GM20431 (cell line): Measurements from ENCODE around the gene NTNG1.

Experiments used
- in situ Hi-C: fragments of 300-500 bp; cut with MseI, MboI; formaldehyde crosslinking; loops from one replicate; pipeline ENCODE4 v1.15.0; 2020; ENCODE audit warnings: low sequenced_read_pairs; ENCODE audit not compliant: unreplicated experiment

The NTNG1 gene

DNA sequence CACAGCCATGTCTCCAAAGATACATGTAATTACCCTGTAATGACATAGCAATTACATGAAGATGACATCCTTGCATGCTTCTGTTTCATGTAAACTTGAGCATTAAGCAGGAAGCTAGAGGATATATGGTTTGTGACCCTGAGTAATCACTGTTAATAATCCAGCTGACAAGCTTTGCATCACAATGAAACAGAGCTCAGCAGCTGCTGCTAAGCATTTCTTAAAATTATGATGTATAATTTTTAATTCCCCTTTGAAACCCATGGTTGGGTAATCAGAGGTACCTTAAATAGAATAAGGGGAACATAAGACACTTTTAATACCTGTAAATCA is 293.5 kb downstream of the NTNG1 start:
- in situ Hi-C loops = no loop called here

DNA sequence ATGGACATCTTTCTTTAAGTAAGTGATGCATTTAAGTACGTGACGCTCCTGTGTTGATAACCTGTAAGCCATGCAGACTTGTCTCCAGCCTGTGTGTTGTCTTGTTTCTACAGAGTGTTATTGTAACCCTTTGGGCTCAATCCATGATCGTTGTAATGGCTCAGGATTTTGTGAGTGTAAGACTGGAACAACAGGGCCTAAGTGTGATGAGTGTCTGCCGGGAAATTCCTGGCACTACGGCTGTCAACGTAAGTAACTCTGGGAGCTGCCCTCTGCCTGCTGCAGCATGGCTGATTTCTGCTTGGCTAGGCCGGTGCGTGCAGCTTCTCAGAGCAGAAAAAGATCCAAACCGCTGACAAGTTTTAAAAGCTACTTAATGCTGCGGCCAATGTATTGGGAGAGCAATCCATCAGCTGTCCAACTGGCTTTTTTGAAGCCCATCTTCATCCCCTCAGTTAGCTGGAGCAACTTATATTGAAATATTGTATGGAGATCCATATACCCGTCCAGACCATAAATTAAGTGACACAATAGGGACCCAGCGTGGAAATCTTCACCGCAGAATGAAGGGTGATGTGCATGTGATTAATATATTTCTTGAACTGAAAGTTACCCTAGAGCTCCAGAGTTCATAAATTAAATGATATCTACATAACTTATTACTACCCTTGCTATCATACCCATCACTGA is 295.9 kb downstream of the NTNG1 start:
- in situ Hi-C loops = no loop called here

DNA sequence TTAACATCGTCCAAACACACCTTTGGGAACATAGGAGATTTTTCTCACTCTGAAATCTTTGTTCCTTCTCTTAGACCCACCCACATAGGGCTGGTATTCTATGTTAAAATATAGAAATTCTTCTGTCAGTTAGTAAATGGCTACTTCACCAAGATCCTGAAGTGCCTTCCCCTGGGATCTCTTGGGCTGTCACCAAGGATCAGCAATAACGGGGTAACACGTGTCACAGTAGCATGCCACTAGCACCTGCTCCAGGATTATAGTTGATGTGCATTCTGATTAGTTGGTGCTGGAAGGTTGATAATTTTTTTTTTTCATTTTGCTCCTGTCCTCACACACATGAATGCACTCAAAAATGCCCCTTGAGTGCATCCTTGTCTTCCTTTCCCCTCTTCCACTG is 298.7 kb downstream of the NTNG1 start:
- in situ Hi-C loops = no loop called here

DNA sequence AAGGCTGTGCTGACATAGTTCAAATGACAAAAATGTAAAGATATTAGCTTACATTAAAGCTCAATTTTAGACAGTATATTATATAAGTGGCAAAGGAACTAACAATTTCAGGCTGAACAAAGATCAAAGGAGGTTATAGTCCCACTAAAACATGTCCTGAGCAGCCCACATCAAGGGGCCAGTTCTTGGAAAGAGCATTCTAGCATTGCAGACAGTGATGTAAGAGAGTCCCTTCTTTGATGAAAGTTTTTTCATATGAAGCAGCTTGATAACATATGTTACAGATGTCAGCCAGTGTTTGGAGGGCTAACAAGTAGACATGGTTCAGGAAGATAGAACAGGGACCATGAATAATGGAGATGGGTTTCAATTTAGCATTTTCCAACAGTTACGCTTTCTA is 301.7 kb downstream of the NTNG1 start:
- in situ Hi-C loops = no loop called here

DNA sequence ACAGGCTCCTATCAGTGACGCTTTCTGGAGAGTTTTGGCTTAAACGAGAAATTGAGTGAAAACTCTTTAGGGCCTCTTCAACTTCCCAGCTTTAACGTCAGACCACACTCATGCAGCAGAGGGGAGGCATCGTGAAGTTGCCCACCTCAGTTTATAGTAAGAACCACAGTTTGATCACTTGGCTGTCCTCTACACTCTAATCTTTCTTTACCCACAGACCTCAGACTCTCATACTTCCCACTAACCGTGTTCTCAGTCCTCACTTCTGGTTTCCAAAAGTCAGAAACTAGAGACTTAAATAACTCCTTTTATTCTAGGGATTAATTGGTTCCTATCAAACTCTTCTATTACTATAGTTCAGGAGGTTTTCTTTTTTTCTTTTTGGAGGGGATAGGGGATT is 302.2 kb downstream of the NTNG1 start:
- in situ Hi-C loops = no loop called here

DNA sequence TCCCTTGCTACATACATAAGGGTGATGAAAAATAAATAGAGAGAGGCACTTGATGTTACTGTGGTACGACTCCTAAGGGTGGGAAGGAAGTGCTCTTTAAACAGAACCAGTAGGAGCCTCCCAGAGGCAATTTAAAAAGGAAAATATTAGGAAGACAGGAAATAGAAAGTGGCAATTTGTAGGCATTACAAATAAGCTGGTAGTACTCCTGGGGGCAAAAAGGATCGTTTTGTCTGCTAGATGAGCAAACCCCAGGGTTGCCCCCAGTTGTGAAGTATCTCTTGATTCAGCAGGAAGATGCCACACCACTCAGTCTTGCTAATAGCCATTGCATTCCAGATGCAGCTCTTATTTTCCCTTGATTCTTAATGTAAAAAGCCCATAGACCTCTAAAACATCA is 303.0 kb downstream of the NTNG1 start:
- in situ Hi-C loops = no loop called here

DNA sequence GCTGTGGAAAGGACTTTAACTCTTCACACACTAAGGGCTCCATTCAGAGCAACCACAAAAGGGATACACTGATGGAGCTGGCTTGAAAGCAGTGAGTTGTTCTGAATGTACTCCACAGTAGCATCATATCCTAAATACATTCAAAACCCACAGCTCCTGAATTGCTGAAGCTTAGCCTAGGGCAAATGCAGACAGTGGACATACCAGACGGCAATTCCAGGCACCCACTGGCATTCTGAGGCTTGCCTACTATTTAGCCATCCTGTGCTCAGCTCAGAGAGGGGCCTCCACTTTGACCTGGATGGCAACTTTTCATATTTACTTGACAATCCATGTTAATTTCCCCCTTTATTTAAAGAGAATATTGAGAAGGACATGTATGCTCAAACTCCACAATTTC is 303.5 kb downstream of the NTNG1 start:
- in situ Hi-C loops = no loop called here

DNA sequence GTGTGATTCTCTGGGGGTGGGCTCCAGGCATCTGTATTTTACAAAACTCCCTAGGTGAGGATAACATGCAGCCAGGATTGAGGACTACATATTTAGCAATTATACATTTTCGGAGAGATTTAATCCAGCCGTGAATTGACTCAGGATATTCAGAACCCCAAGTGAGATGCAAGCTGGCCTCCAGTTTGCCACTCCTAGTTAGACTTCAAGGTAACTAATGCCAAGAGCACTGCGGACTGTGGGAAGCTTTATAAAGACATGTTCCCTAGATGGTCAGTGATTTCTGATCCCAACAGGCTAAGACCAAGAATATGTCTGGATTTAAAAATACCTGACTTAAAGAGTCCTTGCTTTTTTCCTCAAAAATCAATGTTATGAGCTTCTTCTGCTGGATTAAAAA is 308.5 kb downstream of the NTNG1 start:
- in situ Hi-C loops = no loop called here

DNA sequence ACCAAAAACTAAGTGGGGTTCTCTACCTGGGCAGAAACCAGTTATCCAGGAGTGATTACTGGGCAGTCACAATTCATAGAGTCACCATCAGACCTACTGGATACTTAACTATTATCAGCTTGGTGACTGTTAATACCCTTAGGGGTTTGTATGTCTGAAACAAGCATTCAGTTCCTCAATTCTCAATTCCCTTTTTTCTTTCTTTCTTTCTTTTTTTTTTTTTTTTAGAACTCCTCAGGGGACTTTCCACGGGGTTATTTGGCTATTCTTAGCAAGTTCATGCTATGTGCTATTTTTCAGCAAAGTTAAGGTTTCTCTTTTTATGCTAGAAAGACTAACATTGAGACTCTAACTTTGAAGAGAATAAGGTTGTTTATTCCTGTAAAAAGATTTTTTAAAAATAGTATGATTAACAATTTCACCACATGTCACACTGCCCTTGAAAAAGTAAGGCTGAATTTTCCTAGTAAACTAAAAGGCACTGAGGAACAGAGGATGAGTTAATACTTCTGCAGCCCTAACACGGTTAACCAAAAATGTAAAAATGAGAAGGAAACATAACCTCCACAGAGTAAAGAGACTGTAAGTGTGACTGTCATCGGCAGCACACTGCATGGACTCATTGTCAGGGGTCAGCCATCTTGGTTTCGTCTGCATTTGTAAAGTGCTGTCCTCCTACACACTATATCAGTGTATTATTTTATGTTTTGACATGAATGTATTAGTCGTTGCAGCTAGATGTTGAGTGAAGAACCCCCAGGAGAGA is 310.2 kb downstream of the NTNG1 start:
- in situ Hi-C loops = no loop called here

DNA sequence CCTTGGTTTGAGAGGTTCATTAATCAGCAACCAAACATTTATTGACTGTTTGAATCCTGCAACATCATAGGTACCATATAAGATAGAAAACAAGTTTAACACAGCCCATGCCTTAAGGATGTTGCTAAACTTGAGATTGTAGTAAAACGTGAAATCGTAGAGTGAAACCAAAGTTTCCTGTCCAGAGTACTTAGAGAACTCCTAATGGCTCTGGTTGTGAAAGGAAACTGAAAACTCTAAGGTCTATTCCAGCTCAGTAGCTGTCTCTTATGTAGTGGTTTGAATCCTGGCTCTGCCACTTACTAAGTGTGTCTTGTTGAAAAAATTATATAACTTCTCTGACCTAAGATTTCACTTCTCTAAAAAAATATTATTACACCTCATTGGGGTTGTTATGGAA is 310.9 kb downstream of the NTNG1 start:
- in situ Hi-C loops = no loop called here

DNA sequence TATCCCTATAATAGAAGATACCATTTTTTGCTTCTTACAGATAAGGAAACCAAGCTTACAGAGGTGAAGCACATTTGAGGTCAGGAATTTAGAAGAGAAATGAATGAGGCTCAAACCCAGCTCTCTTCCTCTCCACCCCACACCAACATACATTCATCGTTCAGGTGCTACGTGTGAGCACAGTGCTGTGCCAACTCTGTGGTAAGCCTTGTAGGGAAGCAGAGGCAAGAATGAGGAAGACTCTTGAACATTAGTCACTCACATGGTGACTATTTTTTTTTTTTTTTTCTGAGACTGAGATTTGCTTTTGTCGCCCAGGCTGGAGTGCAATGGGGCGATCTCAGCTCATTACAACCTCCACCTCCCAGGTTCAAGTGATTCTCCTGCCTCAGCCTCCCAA is 314.0 kb downstream of the NTNG1 start:
- in situ Hi-C loops = no loop called here

DNA sequence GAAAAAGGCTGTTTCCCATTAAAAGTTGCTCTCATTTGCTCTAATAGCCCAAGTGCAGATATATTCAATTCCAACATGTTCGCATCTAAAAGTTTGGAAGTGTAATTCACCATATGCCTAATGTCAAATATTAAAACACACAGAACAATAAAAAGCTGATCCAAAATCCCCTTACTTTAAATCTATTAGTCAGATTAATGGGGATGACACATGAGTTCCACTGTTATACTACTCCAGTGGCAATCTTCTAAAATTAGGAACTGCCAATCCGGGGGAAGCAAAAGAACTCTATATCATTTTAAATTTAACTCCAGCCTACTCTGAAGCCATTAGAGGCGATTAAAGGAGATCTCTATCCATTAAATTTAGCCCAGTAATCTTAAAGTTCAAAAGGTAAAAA is 317.1 kb downstream of the NTNG1 start:
- in situ Hi-C loops = no loop called here

DNA sequence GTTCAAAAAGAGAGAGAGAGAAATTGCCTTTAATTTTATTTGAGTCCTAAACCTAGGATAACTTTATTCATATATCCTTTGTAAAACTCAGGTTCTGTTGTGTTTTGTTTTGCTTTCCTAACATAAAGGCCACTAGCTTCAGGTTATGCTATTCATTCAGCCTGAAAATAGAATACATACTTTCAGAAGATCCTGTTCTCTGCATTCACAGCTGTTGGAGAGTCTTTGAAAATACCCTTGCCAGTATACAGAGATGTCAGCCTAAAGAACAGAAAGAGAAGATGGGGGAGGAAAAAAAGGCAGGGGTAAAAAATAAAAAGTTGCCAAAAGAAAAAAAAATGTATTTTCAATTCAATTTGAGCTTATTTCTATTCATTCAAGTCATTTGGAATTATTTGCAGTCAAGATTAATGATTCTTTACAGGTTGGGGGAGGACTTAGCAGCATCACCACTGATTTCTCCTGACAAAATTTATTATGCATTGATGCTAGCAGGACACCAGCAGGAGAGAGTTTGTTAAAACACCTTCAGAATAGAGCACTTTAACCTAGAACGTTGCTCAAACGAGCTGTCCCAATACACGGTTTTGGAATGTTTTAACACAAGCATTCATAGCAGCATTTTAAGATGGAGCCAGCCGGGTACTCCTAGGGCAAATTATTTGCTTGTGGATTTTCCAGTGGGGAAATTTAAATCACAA is 318.5 kb downstream of the NTNG1 start:
- in situ Hi-C loops = no loop called here

DNA sequence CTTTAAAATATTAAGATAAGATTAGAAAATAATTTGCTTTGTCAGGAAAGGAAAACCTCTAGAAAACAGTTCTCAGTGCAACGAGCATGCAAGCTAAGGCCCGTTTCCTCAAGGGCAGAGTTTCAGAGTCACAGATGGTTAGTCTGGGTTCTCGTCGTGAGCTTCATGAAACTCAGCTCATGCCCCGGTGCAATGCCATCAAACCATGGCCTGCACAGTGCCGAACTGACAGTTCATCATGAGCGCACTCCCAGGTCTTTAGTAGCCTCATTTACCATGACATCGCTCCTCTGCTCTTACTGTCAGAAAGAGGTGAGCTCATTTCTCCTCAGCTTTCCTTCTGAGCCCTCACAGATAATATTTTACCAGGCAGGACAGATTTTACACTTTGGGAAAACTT is 319.2 kb downstream of the NTNG1 start:
- in situ Hi-C loops = no loop called here

DNA sequence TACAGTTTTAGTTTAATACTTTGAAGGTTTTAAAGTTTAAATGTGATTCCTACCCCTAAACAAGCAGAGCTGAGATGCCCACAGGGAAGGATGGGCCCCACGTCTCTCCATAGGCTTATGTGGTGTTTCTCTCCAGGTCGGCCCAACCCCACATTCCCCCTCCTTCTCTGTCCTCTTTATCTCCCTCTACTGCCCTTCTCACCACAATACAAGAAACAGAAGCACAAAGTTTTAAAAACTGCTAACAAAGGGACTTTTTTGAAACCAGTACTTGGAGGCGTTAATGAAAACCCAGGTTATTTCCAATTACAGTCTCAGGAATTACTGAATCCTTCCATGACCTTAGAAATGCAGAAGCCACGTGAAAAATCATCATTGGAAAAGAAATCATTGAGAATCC is 324.0 kb downstream of the NTNG1 start:
- in situ Hi-C loops = no loop called here

DNA sequence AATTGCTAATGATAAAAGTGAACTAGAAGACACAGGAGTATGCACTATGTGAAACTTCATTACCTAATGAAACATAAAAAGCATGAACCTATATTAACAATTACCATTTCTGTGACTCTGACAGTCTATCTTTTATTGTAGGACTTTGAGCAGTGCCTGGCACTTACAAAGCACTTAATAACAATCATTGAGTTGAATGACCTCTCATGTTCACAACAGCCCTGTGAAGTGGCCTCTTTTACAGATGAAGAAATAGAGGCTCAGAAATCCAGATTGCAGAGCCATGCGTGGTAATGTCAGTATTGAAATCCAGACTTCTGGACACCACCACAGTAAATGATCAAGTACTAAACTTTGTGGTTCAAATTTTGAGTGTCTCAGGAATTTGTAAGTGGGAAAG is 326.4 kb downstream of the NTNG1 start:
- in situ Hi-C loops = no loop called here

DNA sequence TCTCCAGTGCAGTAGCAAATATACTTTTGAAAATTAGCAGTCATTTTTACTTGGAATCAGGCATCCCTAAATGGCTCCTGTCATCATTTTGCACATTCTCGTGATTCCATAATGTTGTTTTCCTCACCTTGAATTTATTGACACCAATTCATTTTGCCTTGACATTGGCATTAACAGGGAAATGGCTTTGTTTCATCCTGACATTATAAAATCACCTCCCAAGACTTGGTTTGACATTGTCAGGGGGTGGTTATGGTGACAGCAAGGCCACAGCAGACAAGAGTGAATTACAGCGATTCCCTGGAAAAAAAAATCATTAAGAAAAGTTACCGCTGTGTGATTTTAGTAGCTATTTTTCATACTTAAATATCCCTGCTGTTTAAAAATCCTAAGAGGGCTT is 327.0 kb downstream of the NTNG1 start:
- in situ Hi-C loops = no loop called here

DNA sequence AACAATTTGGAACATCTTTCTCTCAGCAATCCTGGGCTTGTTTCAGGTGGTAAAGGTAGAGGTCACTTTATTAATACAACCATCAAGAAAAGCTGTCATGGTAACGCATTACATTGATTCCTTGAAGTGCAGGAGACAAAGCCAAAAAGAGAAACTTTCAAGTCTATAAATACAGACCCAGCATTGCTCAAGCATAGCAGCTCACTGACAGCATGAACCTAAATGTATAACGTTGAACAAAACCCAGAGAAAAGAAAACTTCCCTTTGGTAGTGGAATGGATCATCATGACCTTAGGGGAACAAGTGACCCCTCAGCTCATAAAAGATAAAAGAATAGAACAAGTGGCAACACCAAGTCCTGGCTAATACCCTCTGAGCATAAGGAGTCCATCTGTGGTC is 332.2 kb downstream of the NTNG1 start:
- in situ Hi-C loops = no loop called here

DNA sequence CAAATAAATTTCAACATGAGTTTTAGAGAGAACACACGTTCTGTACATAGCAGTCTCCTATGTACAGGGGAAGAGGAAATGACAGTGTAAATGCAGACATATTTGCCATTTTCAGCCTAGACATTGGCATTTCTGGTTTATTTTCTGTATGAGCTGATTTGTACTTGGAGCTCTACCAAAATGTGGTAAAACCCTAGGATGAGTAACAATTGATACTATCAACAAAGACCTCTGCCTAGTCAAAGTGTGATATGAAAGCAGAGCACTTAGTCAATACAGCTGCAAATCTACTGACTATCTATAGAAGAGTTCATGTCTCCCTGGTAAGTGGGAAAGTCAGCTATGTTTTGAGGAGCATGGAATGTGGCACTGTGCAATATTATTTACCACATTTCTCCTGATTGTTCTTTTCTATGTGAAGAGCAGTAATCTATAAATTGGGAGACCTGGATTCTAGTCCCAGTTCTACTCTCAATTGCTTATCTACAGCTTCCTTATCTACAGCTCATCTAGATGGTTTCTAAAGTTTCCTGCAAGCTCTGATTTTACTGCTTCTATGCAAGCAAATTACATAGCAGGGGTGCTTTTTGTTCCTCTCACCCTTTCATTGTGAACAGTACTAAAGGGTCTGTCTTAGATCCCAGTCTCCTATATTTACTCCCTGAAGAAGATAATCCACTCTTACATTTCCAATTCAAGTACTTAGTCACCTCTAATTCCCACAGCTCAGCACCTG is 334.2 kb downstream of the NTNG1 start:
- in situ Hi-C loops = no loop called here

DNA sequence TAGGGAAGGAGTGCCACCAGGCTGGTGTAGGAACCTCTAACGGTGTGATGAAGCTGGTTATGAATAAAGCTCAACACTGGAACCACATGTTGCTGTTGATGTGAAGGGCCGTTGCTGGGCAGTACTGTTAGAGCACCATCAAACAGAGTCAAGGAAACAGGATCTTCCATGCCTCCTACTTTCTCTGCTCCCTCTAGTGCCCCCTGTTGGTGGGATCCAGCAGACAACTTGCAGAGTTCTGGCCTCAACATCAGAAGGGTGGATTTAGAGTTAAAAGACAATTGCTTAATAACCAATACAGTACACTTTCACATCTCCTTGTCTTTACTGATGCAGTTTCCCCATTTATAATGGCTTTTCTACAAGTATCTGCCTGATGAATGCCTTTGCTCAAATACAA is 336.4 kb downstream of the NTNG1 start:
- in situ Hi-C loops = no loop called here

DNA sequence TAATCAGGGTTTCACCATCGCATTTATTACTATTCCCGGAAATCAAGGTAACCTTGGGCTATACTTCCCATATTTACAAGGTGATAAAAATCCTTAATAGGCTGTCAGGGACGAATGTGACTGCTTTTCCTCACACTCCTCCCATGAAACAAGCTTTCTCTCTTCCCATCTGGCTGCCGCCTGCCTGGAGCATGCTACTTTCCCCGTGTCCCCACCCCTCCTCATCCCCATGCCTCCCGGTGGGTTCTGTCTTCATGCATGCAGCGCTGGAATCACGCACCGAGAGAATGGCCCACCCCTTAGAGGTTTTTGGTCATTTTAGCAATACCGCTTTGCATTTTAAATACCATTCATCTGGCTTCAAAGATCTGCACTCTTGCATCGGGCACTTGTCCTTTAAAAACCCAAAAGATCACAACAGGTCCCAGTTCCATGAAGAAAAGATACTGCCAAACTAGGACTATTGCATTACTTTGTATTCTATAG is 339.1 kb downstream of the NTNG1 start:
- in situ Hi-C loops = no loop called here
